Measurements from ENCODE around the gene CEP290. TPM values are rescaled to one million over a fixed set of nuclear protein-coding genes. Genes with fewer than 3 reads are reported as not detected.

Gene CEP290
- total and polyA plus RNA-seq, 8 donors, result 3.6 to 8.9 (median 4.4) TPM

GRCh38 chr12:88081247-88081646 lies 60.6 kb downstream of the CEP290 start:
- no peak for TF ChIP-seq CTCF (IDR thresholded peaks at IDR 0.05)
- Histone ChIP-seq H3K27me3 (no peaks in the 10 kb centered on the region), H3K4me3 (no peak overlapping the region), H3K27ac (no peak overlapping the region), H3K9me3 (no peaks in the 10 kb centered on the region), H3K36me3 (peaks cover 0 to 26% (median 0%) of the 10 kb centered on the region in 3 donors), H3K4me1 (no peaks in the 10 kb centered on the region)
- DNase-seq (no peak), ATAC-seq (no peak), FAIRE-seq (no peak)
- intact Hi-C loops (cut with DNase I), result no loop called here

GRCh38 chr12:88067301-88067700 lies 74.6 kb downstream of the CEP290 start:
- H3K27me3 ChIP-seq, result no peaks in the 10 kb centered on the region
- 97% methylated on average over 9 of the region's 9 CpGs for WGBS, 2 donors
- no peaks in the 10 kb centered on the region for H3K9me3 ChIP-seq
- ATAC-seq (no peak), DNase-seq (no peak), FAIRE-seq (no peak)
- intact Hi-C loops (cut with DNase I), result no loop called here
- no peak overlapping the region for H3K4me3 ChIP-seq
- no peaks in the 10 kb centered on the region for H3K36me3 ChIP-seq
- H3K4me1 ChIP-seq, result no peaks in the 10 kb centered on the region
- no peak overlapping the region for H3K27ac ChIP-seq
- no peak for TF ChIP-seq CTCF (IDR thresholded peaks at IDR 0.05)

- no peak for ATAC-seq
- no peak for DNase-seq
- peaks cover 0 to 5% (median 5%) of the 10 kb centered on the region in 3 donors for H3K4me1 ChIP-seq
- no peak for TF ChIP-seq CTCF (IDR thresholded peaks at IDR 0.05)
- no peaks in the 10 kb centered on the region for H3K27me3 ChIP-seq
- no peak overlapping the region for H3K4me3 ChIP-seq
- H3K36me3 ChIP-seq, result peaks cover 0 to 3% (median 0%) of the 10 kb centered on the region in 3 donors
- H3K9me3 ChIP-seq, result no peaks in the 10 kb centered on the region
- FAIRE-seq, result no peak
- no peak overlapping the region for H3K27ac ChIP-seq
- intact Hi-C loops (cut with DNase I), result no loop called here
- WGBS, 2 donors, result 94 to 96% methylated on average over 2 of the region's 2 CpGs
Observed at GRCh38 chr12:88063375-88063774, 78.5 kb downstream of the CEP290 start.

- no peak overlapping the region for H3K4me3 ChIP-seq
- intact Hi-C loops (cut with DNase I), result no loop called here
- no peak overlapping the region for H3K27ac ChIP-seq
- 92 to 98% methylated on average over 1 of the region's 1 CpG for WGBS, 2 donors
- no peaks in the 10 kb centered on the region for H3K27me3 ChIP-seq
- DNase-seq (no peak), FAIRE-seq (no peak), ATAC-seq (no peak)
- peaks cover 0 to 3% (median 0%) of the 10 kb centered on the region in 3 donors for H3K36me3 ChIP-seq
- TF ChIP-seq CTCF (IDR thresholded peaks at IDR 0.05), result no peak
- no peaks in the 10 kb centered on the region for H3K9me3 ChIP-seq
- H3K4me1 ChIP-seq, result peaks cover 0 to 5% (median 5%) of the 10 kb centered on the region in 3 donors
Observed at GRCh38 chr12:88062474-88062873, 79.4 kb downstream of the CEP290 start.

GRCh38 chr12:88058719-88059077 lies 83.2 kb downstream of the CEP290 start:
- FAIRE-seq (no peak), ATAC-seq (no peak), DNase-seq (no peak)
- Histone ChIP-seq H3K27me3 (no peaks in the 10 kb centered on the region), H3K36me3 (peaks cover 0 to 3% (median 0%) of the 10 kb centered on the region in 3 donors), H3K27ac (no peak overlapping the region), H3K4me3 (no peak overlapping the region), H3K9me3 (no peaks in the 10 kb centered on the region), H3K4me1 (peaks cover 0 to 5% (median 5%) of the 10 kb centered on the region in 3 donors)
- no peak for TF ChIP-seq CTCF (IDR thresholded peaks at IDR 0.05)
- 90 to 92% methylated on average over 1 of the region's 1 CpG for WGBS, 2 donors
- intact Hi-C loops (cut with DNase I), result no loop called here
